BLaER1 treated with 17β-estradiol and CSF1 and Interleukin-3, amounts not matched to agents 10 nM and 100 nM (cell line): Measurements from ENCODE around the gene IHH.
A peak's percentile ranks its signal among the peaks of the same experiment; 100 is the strongest.

ENCODE experiments used
- H3K27ac ChIP-seq, 11 experiments: shearing (Covaris generic); formaldehyde crosslinking; 2 replicates each; pipeline ENCODE4 v1.8.1; 2022
- H3K27me3 ChIP-seq, 11 experiments: shearing (Covaris generic); formaldehyde crosslinking; 2 replicates each; pipeline ENCODE4 v1.8.1; 2022
- H3K36me3 ChIP-seq, 11 experiments: shearing (Covaris generic); formaldehyde crosslinking; 2 replicates each; pipeline ENCODE4 v1.8.1; 2022
- H3K4me1 ChIP-seq, 10 experiments: shearing (Covaris generic); formaldehyde crosslinking; 2 replicates each; pipeline ENCODE4 v1.8.1; 2022
- H3K4me2 ChIP-seq, 11 experiments: shearing (Covaris generic); formaldehyde crosslinking; 2 replicates each; pipeline ENCODE4 v1.8.1; 2022
- H3K4me3 ChIP-seq, 10 experiments: shearing (Covaris generic); formaldehyde crosslinking; 2 replicates each; pipeline ENCODE4 v1.8.1; 2022
- H3K9ac ChIP-seq, 11 experiments: shearing (Covaris generic); formaldehyde crosslinking; 2 replicates each; pipeline ENCODE4 v1.8.1; 2022
- H3K9me3 ChIP-seq, 11 experiments: shearing (Covaris generic); formaldehyde crosslinking; replicated peaks in 1 of 11; 2 replicates each; pipeline ENCODE4 v1.8.1; 2022
- H4K20me1 ChIP-seq, 11 experiments: shearing (Covaris generic); formaldehyde crosslinking; 2 replicates each; pipeline ENCODE4 v1.8.1; 2022
- Cebpa-rat ChIP-seq, 11 experiments: shearing (Covaris generic); IDR thresholded peaks; 2 replicates each; pipeline ENCODE4 v1.8.1; 2022

Gene IHH

DNA sequence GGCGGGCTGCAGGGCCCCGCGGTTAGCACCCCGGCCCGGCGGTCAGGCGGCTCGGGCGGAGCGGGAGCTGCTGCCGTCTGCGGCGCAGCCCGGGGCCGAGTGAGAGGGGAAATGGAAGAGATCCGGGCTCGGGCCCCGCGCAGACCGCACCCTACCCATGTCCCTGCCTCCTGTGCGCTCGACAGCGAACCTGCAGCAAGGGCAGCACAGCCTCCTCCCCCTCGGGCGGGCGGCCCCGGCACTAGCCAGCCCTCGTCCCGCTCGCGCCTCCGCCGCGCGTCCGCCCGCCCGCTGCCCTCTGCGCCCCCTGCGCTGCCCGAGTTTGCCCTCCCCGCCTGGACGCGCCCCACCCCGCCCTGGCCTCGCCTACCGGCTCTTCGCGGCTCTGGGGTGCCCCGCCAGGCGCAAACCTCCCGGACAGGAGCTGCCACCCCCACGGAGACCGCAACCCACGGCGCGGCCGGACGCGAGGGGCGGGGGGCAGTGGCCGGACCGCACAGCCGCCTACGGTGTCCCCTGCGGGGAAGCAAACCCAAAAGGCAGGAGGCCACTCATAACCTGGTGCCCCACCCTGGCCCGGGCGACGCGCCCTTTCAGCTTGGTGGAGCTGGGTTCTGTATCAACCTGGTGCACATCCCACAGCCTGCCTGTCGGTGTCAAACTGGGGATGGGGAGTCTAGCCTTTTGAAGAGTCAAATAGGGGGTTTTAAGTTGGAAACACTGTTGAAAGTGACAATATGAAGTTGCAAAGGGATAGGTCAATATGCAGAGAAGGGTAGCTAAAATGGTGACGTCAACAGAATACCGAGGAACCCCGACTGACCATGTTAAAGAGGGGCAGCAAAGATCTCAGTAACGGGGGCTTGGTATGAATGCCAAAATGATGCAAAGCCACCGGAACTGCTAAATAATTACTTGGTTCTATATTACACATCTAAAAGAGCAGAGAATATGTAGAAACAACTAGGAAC, at the start of gene IHH:
Gene IHH, minus strand, starts transcription at position 101 of the 971 bp plus-strand sequence. CDS start 454 bp downstream, outside the sequence.
- no peak within 1 kb of the TSS for H3K4me2 ChIP-seq

DNA sequence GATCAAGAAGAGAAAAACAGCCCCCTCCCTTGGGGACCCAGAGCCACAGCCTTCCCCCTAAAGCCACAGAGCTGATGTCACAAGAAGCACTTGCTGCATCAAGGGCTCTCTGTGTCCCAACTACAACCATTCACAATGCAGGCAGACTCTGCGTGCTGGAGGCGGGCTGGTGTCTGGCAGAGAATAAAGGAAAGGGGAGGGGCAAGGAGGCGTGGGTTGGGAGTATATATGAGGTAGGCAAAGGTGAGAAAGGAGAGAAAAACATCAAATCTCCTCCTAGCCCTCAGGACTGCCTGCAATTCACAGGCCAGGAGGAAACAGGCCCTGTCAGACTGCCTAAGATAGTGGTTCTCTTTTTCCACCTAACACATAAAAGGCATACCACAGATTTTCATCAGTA, 48.8 kb upstream of the IHH start:
- Histone ChIP-seq H3K27me3 (no peaks in the 10 kb centered on the region), H3K9ac (peak overlapping the region in 1 of 11 experiments; percentile 31; a peak in 1 of 22 replicates), H4K20me1 (peaks cover 0 to 36% (median 11%) of the 10 kb centered on the region in 11 experiments; a peak in 9 of 22 replicates), H3K27ac (peak overlapping the region in 1 of 11 experiments; percentile 43; a peak in 1 of 22 replicates), H3K4me2 (peak overlapping the region; percentile 3 to 68 (median 58); a peak in 19 of 22 replicates), H3K9me3 (no peaks in the 10 kb centered on the region), H3K4me3 (no peak overlapping the region), H3K36me3 (no peaks in the 10 kb centered on the region; a peak in 1 of 22 replicates), H3K4me1 (peaks cover 4 to 24% (median 17%) of the 10 kb centered on the region in 10 experiments; a peak in 18 of 20 replicates)
- TF ChIP-seq Cebpa-rat (IDR thresholded peaks at IDR 0.05) = peak in 4 of 11 experiments; percentile 20 to 85 (median 50); a peak in 5 of 22 replicates

More for the DNA sequence above, at the start of gene IHH:
- Histone ChIP-seq H3K4me3 (no peak within 1 kb of the TSS), H3K9ac (no peak within 1 kb of the TSS), H3K4me1 (peaks cover 0 to 3% (median 0%) of the 10 kb centered on the region in 10 experiments; a peak in 3 of 20 replicates), H3K27me3 (peaks cover 76 to 85% (median 77%) of the 10 kb centered on the region in 11 experiments), H3K36me3 (no peaks in the 10 kb centered on the region), H4K20me1 (peaks cover 0 to 62% (median 42%) of the 10 kb centered on the region in 11 experiments; a peak in 17 of 22 replicates), H3K9me3 (no peaks in the 10 kb centered on the region), H3K27ac (no peak within 1 kb of the TSS)
- no peak for TF ChIP-seq Cebpa-rat (IDR thresholded peaks at IDR 0.05)

DNA sequence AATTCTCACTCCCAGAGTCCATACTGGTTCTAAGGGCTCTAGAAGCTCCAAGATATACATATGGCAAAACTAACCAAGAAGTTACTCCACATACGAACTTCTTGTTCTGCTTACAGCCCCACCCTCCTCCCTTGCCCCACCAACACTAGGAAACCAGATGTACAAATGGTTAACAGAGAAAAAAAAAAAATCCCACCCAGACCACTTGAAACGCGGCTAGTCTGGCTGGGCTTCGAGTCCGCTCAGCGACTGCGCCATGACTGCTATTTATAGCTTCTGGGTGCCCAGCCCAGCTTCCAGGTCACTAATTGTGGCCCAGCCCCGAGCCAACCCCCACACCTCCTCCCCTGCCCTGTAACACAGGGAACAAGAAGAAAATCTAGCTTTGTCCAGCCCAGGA, 47.0 kb upstream of the IHH start:
- H3K36me3 ChIP-seq = no peaks in the 10 kb centered on the region; a peak in 1 of 22 replicates
- peaks cover 0 to 28% (median 5%) of the 10 kb centered on the region in 11 experiments; a peak in 6 of 22 replicates for H4K20me1 ChIP-seq
- peaks cover 4 to 24% (median 17%) of the 10 kb centered on the region in 10 experiments; a peak in 18 of 20 replicates for H3K4me1 ChIP-seq
- no peaks in the 10 kb centered on the region for H3K27me3 ChIP-seq
- no peaks in the 10 kb centered on the region for H3K9me3 ChIP-seq
- H3K4me2 ChIP-seq = no peak overlapping the region
- H3K4me3 ChIP-seq = no peak overlapping the region
- H3K9ac ChIP-seq = no peak overlapping the region
- TF ChIP-seq Cebpa-rat (IDR thresholded peaks at IDR 0.05) = no peak
- no peak overlapping the region for H3K27ac ChIP-seq

DNA sequence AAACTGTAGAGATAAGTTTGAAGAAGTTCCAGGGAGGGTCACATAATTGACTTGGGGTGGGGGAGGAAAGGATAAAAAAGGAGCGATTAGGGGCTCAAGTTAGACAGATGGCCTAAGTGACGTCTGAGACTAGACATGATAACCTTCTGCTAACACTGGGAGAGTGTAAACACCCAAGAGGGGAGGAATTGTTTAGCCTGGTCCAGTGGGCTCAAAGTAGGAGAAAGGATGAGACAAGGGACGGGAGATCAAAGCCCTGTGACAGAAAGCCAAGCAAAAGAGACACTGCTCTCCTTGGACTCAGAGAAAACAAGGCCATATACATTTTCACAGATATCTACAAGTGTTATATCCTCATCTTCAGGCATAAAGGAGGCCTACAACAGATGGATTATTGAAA, 45.5 kb upstream of the IHH start:
- no peaks in the 10 kb centered on the region for H3K9me3 ChIP-seq
- H3K27ac ChIP-seq = no peak overlapping the region
- no peak overlapping the region for H3K4me2 ChIP-seq
- no peaks in the 10 kb centered on the region for H3K27me3 ChIP-seq
- H4K20me1 ChIP-seq = peaks cover 0 to 19% (median 5%) of the 10 kb centered on the region in 11 experiments; a peak in 6 of 22 replicates
- H3K4me1 ChIP-seq = peaks cover 4 to 24% (median 17%) of the 10 kb centered on the region in 10 experiments; a peak in 18 of 20 replicates
- peaks cover 0 to 11% (median 0%) of the 10 kb centered on the region in 11 experiments; a peak in 2 of 22 replicates for H3K36me3 ChIP-seq
- H3K9ac ChIP-seq = no peak overlapping the region
- no peak for TF ChIP-seq Cebpa-rat (IDR thresholded peaks at IDR 0.05)
- no peak overlapping the region for H3K4me3 ChIP-seq

DNA sequence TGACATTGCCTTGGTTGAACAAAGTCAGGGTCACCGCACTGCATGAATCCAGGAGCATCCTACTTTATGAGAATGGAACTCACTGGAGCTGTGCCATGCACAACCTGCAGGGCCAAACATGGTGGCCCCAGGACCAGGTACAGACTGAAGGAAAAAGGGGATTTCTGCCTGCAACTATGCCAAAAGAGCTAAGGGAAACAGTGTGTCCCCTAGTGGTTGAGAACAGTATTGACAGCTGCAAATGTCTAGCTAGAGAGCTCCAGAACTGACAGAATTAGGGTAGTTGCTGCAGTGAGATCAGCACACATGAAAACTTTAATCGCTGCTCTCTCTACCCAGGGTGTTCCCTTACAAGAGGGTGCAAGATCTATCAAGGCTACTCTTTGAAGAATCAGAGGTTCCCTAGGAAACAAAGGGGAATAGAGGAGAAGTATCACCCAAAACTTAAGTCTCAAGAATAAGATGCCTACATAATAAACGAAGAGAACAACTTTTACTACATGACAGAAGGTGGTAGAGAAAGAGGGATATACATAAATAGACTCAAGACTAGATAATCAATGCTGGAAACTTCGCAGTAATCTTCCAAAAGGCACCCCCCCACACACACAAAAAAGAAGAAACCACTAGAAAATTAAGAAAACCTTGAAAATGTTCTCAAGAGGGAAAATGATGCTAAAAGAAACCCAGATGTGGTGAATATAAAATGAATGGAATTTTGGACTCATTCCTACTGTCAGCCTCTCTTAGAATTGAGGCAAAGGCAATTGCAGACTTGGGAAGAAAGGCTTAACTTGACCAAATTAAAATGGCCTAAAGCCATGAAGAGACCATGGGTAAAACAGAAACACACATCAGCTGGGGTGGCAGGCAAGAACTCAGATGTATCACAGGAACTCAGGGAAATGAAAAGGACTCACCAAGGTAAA, 43.6 kb upstream of the IHH start:
- Histone ChIP-seq H3K4me3 (no peak overlapping the region), H3K9ac (no peak overlapping the region), H3K36me3 (peaks cover 0 to 11% (median 0%) of the 10 kb centered on the region in 11 experiments; a peak in 2 of 22 replicates), H3K9me3 (no peaks in the 10 kb centered on the region), H3K4me2 (no peak overlapping the region), H3K27me3 (no peaks in the 10 kb centered on the region), H3K4me1 (peaks cover 2 to 14% (median 10%) of the 10 kb centered on the region in 10 experiments; a peak in 18 of 20 replicates), H4K20me1 (peaks cover 0 to 10% (median 0%) of the 10 kb centered on the region in 11 experiments; a peak in 6 of 22 replicates), H3K27ac (no peak overlapping the region)
- TF ChIP-seq Cebpa-rat (IDR thresholded peaks at IDR 0.05) = no peak

DNA sequence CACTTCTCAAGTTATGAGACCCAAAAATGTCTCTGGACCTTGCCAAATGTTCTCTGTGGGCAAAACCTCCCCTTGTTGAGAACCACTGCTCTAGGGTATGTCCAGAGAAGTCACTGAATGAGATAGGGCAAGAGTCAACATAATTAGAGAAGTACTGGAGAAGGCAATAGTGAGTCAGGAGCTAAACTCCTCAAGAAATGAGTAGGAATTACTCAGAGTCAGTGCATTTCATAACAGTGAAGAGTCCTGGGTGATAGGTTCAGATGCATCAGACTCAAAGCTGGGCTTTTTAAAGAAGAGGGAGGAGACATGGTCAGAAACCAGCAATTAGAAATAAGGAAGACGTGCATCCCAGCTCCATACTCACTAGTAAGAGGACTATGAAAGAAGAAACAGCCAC, 38.6 kb upstream of the IHH start:
- Histone ChIP-seq H3K9ac (no peak overlapping the region), H4K20me1 (peaks cover 0 to 4% (median 0%) of the 10 kb centered on the region in 11 experiments; a peak in 3 of 22 replicates), H3K4me3 (no peak overlapping the region), H3K36me3 (peaks cover 0 to 19% (median 0%) of the 10 kb centered on the region in 11 experiments; a peak in 3 of 22 replicates), H3K27me3 (no peaks in the 10 kb centered on the region), H3K4me1 (peaks cover 0 to 7% (median 6%) of the 10 kb centered on the region in 10 experiments; a peak in 11 of 20 replicates), H3K4me2 (no peak overlapping the region), H3K9me3 (no peaks in the 10 kb centered on the region), H3K27ac (no peak overlapping the region)
- TF ChIP-seq Cebpa-rat (IDR thresholded peaks at IDR 0.05) = no peak

DNA sequence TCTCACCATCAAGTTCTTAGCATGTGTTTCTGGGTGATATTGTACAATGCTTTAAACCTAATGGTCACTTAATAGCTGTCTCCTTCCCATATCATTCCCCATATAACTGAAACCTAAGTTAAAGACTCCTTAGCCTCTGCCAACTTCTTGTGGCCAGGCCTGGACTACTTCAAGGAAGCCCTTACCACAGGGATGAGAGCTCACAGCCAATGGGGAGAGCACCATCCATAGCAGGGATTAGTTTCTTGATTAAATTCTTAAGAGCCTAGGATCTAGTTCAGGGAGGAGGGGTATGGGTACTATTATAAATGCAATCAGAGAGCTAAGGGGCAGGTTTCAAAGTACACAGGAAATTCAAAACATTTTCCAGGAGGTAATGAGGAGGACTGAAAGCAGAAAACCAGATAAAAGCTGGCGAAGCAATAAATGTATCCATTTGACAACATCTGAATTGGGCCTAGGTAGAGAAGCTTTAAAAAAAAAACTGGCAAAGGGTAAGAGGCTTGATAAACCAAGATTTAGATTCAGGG, 34.8 kb upstream of the IHH start:
- H3K4me1 ChIP-seq = peaks cover 0 to 10% (median 7%) of the 10 kb centered on the region in 10 experiments; a peak in 11 of 20 replicates
- no peak overlapping the region for H3K9ac ChIP-seq
- H3K27me3 ChIP-seq = no peaks in the 10 kb centered on the region
- H4K20me1 ChIP-seq = peaks cover 0 to 4% (median 0%) of the 10 kb centered on the region in 11 experiments; a peak in 4 of 22 replicates
- TF ChIP-seq Cebpa-rat (IDR thresholded peaks at IDR 0.05) = no peak
- no peak overlapping the region for H3K4me3 ChIP-seq
- H3K27ac ChIP-seq = no peak overlapping the region
- H3K4me2 ChIP-seq = no peak overlapping the region
- H3K36me3 ChIP-seq = peaks cover 0 to 8% (median 0%) of the 10 kb centered on the region in 11 experiments; a peak in 2 of 22 replicates
- no peaks in the 10 kb centered on the region for H3K9me3 ChIP-seq

DNA sequence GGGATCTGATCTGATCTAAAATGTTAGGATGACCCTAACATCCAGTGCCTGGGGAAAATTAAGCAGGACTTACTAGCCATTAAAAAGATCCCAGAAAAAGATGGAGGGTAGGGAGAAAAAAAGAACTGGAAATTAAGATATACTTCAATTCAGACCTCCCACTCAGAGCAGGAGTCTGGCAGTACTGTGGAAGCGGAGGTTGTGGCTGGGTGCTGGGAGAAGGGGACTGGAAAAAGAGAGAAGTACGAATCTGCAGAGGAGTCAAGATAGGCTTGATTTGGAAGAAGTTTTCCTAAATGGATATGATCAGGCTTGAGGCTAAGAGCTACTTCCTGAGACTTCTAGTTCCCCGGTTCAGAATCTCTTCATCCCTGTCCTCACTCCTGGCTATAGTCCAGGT, 33.5 kb upstream of the IHH start:
- no peaks in the 10 kb centered on the region for H3K27me3 ChIP-seq
- peak overlapping the region in 7 of 11 experiments; percentile 13 to 50 (median 31); a peak in 11 of 22 replicates for H3K4me2 ChIP-seq
- no peak for TF ChIP-seq Cebpa-rat (IDR thresholded peaks at IDR 0.05)
- peaks cover 0 to 4% (median 0%) of the 10 kb centered on the region in 11 experiments; a peak in 2 of 22 replicates for H4K20me1 ChIP-seq
- peaks cover 0 to 8% (median 0%) of the 10 kb centered on the region in 11 experiments; a peak in 2 of 22 replicates for H3K36me3 ChIP-seq
- H3K27ac ChIP-seq = no peak overlapping the region
- H3K9me3 ChIP-seq = no peaks in the 10 kb centered on the region
- no peak overlapping the region for H3K9ac ChIP-seq
- H3K4me3 ChIP-seq = no peak overlapping the region
- peaks cover 0 to 10% (median 7%) of the 10 kb centered on the region in 10 experiments; a peak in 11 of 20 replicates for H3K4me1 ChIP-seq
